Stimulated activated CD4-positive, alpha-beta T cell treated with anti-CD3 and anti-CD28 coated beads, Interleukin-1b, Interleukin-23, amount 100 ng/mL, for 24 hours (primary cell): Measurements from ENCODE around the gene PABPC1L.

Source experiments
- DNase-seq, 4 experiments: peaks; one replicate each; pipeline ENCODE4 v3.0.0-alpha.2; 2020; ENCODE audit warnings: low read depth in 4 of 4, low spot score in 1 of 4

The PABPC1L gene

GRCh38 chr20:44942264-44942973 lies 32.6 kb downstream of the PABPC1L start:
- DNase-seq = no peak

GRCh38 chr20:44943828-44944227 lies 34.0 kb downstream of the PABPC1L start:
- DNase-seq = no peak

GRCh38 chr20:44945261-44945660 lies 35.4 kb downstream of the PABPC1L start:
- DNase-seq = no peak

- DNase-seq = no peak
Observed at GRCh38 chr20:44946271-44946852, 36.5 kb downstream of the PABPC1L start.

- DNase-seq = no peak
Observed at GRCh38 chr20:44948107-44948506, 38.2 kb downstream of the PABPC1L start.

GRCh38 chr20:44948513-44948912 lies 38.7 kb downstream of the PABPC1L start:
- no peak for DNase-seq

GRCh38 chr20:44950368-44950767 lies 40.5 kb downstream of the PABPC1L start:
- DNase-seq = no peak

GRCh38 chr20:44952731-44953130 lies 42.9 kb downstream of the PABPC1L start:
- DNase-seq = no peak

- DNase-seq = no peak
Observed at GRCh38 chr20:44954211-44954610, 44.4 kb downstream of the PABPC1L start.

GRCh38 chr20:44955270-44955669 lies 45.4 kb downstream of the PABPC1L start:
- no peak for DNase-seq

- DNase-seq = no peak
Observed at GRCh38 chr20:44956410-44956809, 46.5 kb downstream of the PABPC1L start.

GRCh38 chr20:44958276-44958675 lies 48.4 kb downstream of the PABPC1L start:
- no peak for DNase-seq

GRCh38 chr20:44959082-44959637 lies 49.3 kb downstream of the PABPC1L start:
- no peak for DNase-seq

- peak; percentile 47 to 62 (median 59) for DNase-seq
Observed at GRCh38 chr20:44959638-44960102, 49.8 kb downstream of the PABPC1L start.

GRCh38 chr20:44960103-44960852 lies 50.4 kb downstream of the PABPC1L start, which contains the start of gene TOMM34:
Gene TOMM34 (minus strand): TSS chr20:44960397. CDS start chr20:44960333, 64 bp downstream.
- DNase-seq = peak; percentile 88 to 96 (median 95)

GRCh38 chr20:44961011-44961869 lies 51.4 kb downstream of the PABPC1L start:
- no peak for DNase-seq

- no peak for DNase-seq
Observed at GRCh38 chr20:44961870-44962267, 52.0 kb downstream of the PABPC1L start.

GRCh38 chr20:44962483-44962882 lies 52.6 kb downstream of the PABPC1L start:
- no peak for DNase-seq

GRCh38 chr20:44963325-44964215 lies 53.7 kb downstream of the PABPC1L start:
- no peak for DNase-seq

GRCh38 chr20:44965651-44966029 lies 55.8 kb downstream of the PABPC1L start:
- no peak for DNase-seq
